Activated CD4-positive, alpha-beta T cell treated with anti-CD3 and anti-CD28 coated beads, Interleukin-2, amount 10 ng/mL, durations not matched to agents 24 days and 14 days (primary cell): ENCODE measurements around the gene CDCA3. TPM values are rescaled to one million over a fixed set of nuclear protein-coding genes. Genes with fewer than 3 reads are reported as not detected.

Experiments
- DNase-seq: peaks from one replicate; pipeline ENCODE4 v3.0.0; 2022
- H3K27ac Mint-ChIP-seq: one replicate; pipeline ENCODE4 v1.8.0; 2022; ENCODE audit warnings: mild to moderate bottlenecking, mixed read lengths
- H3K27me3 Mint-ChIP-seq: one replicate; pipeline ENCODE4 v1.8.0; 2022; ENCODE audit warnings: mixed read lengths
- H3K36me3 Mint-ChIP-seq: one replicate; pipeline ENCODE4 v1.8.0; 2022; ENCODE audit warnings: low read depth, mild to moderate bottlenecking, mixed read lengths
- H3K4me1 Mint-ChIP-seq: one replicate; pipeline ENCODE4 v1.8.0; 2021; ENCODE audit warnings: mixed read lengths
- H3K4me3 Mint-ChIP-seq: one replicate; pipeline ENCODE4 v1.8.0; 2022; ENCODE audit warnings: mild to moderate bottlenecking, moderate library complexity, mixed read lengths
- H3K9me3 Mint-ChIP-seq: one replicate; pipeline ENCODE4 v1.8.0; 2021; ENCODE audit warnings: mixed read lengths
- intact Hi-C: fragments of 100-400 bp; cut with micrococcal nuclease; formaldehyde crosslinking; loops from one replicate; pipeline ENCODE4 v1.15.1; 2023
- total RNA-seq: library from RNA; stranded (reverse); gene quantifications from 2 replicates; pipeline ENCODE4 v1.2.3, GENCODE V29; 2022

CDCA3 gene
- total RNA-seq, 1 donor from 2014 or later = 32.6 TPM

DNA sequence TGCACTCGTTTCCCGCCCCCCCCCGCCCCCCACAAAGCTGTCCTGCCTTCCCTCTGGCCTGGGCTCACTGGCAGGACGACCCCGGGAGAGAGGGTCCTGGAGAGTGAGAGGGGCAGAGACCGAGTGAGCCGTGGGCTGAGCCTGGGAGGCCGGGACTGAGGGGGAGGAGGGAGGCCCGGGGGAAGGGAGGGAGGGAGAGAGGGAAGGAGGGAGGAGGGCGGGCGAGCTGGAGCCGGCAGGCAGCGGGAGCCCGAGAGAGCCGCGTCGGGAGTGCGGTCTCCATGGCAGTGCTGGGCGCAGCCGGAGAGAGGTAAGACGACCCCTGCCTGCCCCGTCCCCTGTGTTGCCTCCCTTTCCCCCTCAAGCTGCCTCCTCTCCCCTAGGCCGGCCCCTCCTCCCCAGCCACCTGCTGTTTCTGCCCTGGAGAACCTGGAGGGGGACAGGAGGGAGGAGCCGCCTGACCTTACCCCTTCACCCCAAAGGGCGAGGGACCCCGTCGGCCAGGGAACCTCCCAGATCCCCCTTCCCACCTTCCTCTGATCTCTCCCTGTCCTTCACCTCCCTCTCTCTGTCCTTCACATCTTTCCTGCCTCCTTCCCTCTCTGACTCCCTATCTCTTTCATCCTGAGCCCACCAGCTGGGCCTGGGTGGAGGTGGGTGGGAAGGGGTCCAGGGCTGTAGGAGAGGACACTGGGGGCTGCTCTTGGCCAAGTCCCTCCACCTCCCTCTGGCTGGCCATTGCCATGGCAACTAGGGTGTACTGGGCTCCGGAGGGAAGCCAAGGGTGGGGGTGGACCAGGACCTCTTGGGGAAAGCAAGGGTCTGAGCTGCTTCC lies 29.3 kb downstream of the CDCA3 start, which contains the start of gene GPR162:
TSS of gene GPR162 (plus strand) at position 231 of the 835 bp plus-strand sequence. CDS start 2,078 bp downstream, outside the sequence.
- peaks cover 31% of the 10 kb centered on the region for H3K27me3 Mint-ChIP-seq
- peaks cover 37% of the 10 kb centered on the region for H3K36me3 Mint-ChIP-seq
- DNase-seq = no peak
- H3K9me3 Mint-ChIP-seq = no peaks in the 10 kb centered on the region
- peak within 1 kb of the TSS; percentile 79 for H3K4me3 Mint-ChIP-seq
- H3K4me1 Mint-ChIP-seq = peaks cover 23% of the 10 kb centered on the region
- peak within 1 kb of the TSS; percentile 78 for H3K27ac Mint-ChIP-seq
- intact Hi-C loops = no loop called here

DNA sequence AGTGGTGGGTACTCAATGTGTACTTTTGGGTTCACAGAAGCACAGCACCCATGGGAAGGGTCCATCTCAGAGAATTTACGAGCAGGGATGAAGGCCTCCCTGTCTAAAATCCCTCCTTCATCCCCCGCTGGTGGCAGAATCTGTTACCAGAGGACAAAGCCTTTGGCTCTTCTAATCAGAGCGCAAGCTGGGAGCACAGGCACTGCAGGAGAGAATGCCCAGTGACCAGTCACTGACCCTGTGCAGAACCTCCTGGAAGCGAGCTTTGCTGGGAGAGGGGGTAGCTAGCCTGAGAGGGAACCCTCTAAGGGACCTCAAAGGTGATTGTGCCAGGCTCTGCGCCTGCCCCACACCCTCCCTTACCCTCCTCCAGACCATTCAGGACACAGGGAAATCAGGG lies 30.9 kb downstream of the CDCA3 start:
- H3K36me3 Mint-ChIP-seq = peaks cover 51% of the 10 kb centered on the region
- no peak overlapping the region for H3K27ac Mint-ChIP-seq

DNA sequence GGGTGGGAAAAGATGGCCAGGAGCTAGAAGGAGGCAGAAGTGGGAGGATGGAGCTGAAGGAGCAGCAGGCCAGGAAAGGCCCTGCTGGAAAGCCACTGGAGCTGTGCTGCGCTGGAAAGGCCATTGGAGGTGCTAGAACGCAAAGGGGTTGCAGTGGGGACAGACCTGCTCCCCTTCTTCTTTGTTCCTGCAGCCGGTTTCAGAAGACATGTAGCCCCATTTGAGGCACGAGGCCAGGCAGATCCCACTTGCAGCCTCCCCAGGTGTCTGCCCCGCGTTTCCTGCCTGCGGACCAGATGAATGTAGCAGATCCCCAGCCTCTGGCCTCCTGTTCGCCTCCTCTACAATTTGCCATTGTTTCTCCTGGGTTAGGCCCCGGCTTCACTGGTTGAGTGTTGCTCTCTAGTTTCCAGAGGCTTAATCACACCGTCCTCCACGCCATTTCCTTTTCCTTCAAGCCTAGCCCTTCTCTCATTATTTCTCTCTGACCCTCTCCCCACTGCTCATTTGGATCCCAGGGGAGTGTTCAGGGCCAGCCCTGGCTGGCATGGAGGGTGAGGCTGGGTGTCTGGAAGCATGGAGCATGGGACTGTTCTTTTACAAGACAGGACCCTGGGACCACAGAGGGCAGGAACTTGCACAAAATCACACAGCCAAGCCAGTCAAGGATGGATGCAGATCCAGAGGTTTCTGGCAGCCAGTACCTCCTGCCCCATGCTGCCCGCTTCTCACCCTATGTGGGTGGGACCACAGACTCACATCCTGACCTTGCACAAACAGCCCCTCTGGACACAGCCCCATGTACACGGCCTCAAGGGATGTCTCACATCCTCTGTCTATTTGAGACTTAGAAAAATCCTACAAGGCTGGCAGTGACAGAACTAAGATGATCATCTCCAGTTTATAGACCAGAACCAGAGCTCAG lies 31.7 kb downstream of the CDCA3 start:
- H3K36me3 Mint-ChIP-seq = peaks cover 57% of the 10 kb centered on the region
- intact Hi-C loops = no loop called here
- H3K9me3 Mint-ChIP-seq = no peaks in the 10 kb centered on the region
- DNase-seq = no peak
- no peak overlapping the region for H3K27ac Mint-ChIP-seq
- H3K4me3 Mint-ChIP-seq = no peak overlapping the region
- peaks cover 14% of the 10 kb centered on the region for H3K4me1 Mint-ChIP-seq
- H3K27me3 Mint-ChIP-seq = peaks cover 16% of the 10 kb centered on the region

More for the DNA sequence above, 30.9 kb downstream of the CDCA3 start:
- no peaks in the 10 kb centered on the region for H3K9me3 Mint-ChIP-seq
- DNase-seq = no peak
- peaks cover 23% of the 10 kb centered on the region for H3K27me3 Mint-ChIP-seq
- intact Hi-C loops = no loop called here
- H3K4me3 Mint-ChIP-seq = no peak overlapping the region
- peaks cover 19% of the 10 kb centered on the region for H3K4me1 Mint-ChIP-seq

DNA sequence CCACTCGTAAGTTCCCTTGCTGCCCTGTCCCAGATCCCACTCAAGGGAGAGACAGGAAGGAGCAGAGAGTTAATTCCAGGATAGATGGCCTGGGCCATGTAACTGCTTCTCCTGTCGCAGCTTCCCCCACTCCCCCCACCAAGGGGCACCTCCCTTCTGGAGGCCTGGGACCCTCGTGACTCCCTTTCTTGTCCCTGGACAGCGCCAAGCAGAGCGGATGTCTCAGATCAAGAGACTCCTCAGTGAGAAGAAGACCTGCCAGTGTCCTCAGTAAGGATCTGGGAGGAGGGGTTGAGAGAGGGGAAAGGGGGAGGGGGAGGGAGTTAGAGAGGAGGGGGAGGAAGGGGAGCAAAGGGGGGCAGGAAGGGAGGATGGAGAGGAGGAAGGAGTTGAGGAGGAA lies 32.4 kb downstream of the CDCA3 start:
- Mint-ChIP-seq H3K4me3 (no peak overlapping the region), H3K36me3 (peaks cover 65% of the 10 kb centered on the region), H3K4me1 (peaks cover 14% of the 10 kb centered on the region), H3K9me3 (no peaks in the 10 kb centered on the region), H3K27me3 (peaks cover 13% of the 10 kb centered on the region), H3K27ac (no peak overlapping the region)
- DNase-seq = no peak
- intact Hi-C loops = no loop called here

DNA sequence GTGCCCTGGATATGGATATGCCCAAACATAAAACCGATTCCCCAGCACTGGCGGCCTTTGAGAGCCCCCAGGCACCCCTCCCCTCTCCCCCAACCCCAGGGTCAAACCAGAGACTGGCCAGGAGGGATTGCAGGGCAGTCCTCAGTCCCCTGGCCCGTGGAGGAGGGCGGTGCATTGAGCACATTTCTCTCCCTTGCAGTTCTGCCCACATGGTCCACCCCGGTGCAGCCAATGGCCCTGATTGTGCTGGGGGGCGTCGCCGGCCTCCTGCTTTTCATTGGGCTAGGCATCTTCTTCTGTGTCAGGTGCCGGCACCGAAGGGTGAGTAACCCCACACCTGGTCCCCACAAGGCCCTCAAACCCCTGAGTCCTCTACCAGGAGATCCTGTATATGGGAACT lies 32.9 kb downstream of the CDCA3 start:
- DNase-seq = no peak
- H3K36me3 Mint-ChIP-seq = peaks cover 68% of the 10 kb centered on the region
- H3K4me1 Mint-ChIP-seq = peaks cover 14% of the 10 kb centered on the region
- no peak overlapping the region for H3K4me3 Mint-ChIP-seq
- intact Hi-C loops = no loop called here
- H3K27me3 Mint-ChIP-seq = peaks cover 12% of the 10 kb centered on the region
- no peaks in the 10 kb centered on the region for H3K9me3 Mint-ChIP-seq
- H3K27ac Mint-ChIP-seq = no peak overlapping the region

DNA sequence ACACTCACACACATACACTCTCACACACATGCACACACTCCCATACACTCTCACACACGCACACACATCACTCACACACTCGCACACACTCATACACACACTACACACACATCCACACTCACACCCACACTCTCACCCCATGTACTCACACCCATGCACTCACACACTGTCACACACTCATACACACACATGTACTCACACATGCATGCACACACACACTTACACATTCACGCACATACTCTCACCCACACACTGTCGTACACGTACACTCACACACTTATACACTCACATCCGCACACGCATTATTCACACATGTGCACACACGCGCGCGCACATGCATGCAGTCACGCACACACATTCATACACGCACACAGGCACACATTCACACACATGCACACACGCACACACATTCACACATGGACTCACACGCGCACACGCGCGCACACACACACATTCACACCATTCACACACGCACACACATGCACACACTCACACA lies 33.4 kb downstream of the CDCA3 start:
- intact Hi-C loops = no loop called here
- no peak for DNase-seq
- peaks cover 7% of the 10 kb centered on the region for H3K27me3 Mint-ChIP-seq
- H3K27ac Mint-ChIP-seq = no peak overlapping the region
- no peak overlapping the region for H3K4me3 Mint-ChIP-seq
- peaks cover 14% of the 10 kb centered on the region for H3K4me1 Mint-ChIP-seq
- no peaks in the 10 kb centered on the region for H3K9me3 Mint-ChIP-seq
- peaks cover 68% of the 10 kb centered on the region for H3K36me3 Mint-ChIP-seq

DNA sequence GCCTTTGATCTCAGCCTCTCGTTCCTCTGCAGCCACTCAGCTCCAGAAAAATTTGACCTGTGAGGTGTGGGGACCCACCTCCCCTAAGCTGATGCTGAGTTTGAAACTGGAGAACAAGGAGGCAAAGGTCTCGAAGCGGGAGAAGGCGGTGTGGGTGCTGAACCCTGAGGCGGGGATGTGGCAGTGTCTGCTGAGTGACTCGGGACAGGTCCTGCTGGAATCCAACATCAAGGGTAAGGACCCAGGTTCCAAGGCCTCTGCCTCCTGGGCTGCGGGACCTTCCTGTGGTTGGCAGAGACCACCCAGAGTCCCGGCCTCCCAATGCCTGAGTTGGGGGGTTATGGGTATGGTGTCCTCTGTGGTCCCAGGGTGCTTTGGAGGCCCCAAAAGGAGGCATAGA lies 34.0 kb downstream of the CDCA3 start:
- peaks cover 15% of the 10 kb centered on the region for H3K4me1 Mint-ChIP-seq
- DNase-seq = no peak
- no peak overlapping the region for H3K4me3 Mint-ChIP-seq

DNA sequence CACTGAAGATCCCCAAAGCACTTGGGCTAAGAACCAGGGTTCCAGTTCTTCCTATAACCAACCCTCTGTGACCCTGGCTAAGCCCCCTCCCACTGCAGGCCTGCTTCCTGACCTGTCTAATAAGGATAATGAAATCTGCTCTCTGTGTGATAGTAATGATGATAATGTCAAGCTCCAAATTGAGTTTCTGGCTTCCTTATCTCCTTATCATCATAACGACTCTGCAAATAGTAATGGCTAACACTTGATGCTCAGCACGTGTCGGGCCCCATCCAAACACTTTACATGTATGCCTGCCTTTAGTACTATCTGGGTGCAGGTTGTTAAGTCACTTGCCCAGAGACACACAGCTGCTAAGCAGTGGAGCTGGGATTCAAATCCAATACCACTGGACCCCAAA lies 34.5 kb downstream of the CDCA3 start:
- H3K27me3 Mint-ChIP-seq = peaks cover 2% of the 10 kb centered on the region

More for the DNA sequence above, 34.0 kb downstream of the CDCA3 start:
- Mint-ChIP-seq H3K27me3 (peaks cover 5% of the 10 kb centered on the region), H3K36me3 (peaks cover 70% of the 10 kb centered on the region), H3K9me3 (no peaks in the 10 kb centered on the region), H3K27ac (no peak overlapping the region)
- intact Hi-C loops = no loop called here

DNA sequence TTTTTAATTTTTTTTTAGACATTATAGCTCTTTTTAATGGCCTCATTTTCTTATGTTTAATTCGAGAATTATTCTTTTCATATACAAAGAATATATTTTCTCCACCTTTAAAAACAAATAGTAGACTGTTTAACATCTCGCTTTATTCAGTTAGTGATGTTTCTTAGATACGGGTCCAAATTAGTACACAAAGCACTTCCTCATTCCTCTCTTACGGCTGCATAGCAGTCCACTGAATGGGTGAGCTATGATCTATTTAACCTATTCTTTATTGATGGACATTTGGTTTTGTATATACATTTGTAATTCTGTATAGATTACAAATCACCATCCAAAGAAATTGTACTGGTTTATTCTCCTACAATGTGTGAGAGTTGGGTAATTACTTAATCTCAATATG lies 37.7 kb downstream of the CDCA3 start:
- Mint-ChIP-seq H3K9me3 (no peaks in the 10 kb centered on the region), H3K36me3 (peaks cover 62% of the 10 kb centered on the region), H3K27ac (no peak overlapping the region), H3K4me1 (peaks cover 16% of the 10 kb centered on the region), H3K4me3 (no peak overlapping the region), H3K27me3 (no peaks in the 10 kb centered on the region)
- intact Hi-C loops = no loop called here
- DNase-seq = no peak

More for the DNA sequence above, 34.5 kb downstream of the CDCA3 start:
- no peak overlapping the region for H3K27ac Mint-ChIP-seq
- no peak for DNase-seq
- H3K4me1 Mint-ChIP-seq = peaks cover 12% of the 10 kb centered on the region
- intact Hi-C loops = no loop called here
- H3K36me3 Mint-ChIP-seq = peaks cover 70% of the 10 kb centered on the region
- no peaks in the 10 kb centered on the region for H3K9me3 Mint-ChIP-seq
- no peak overlapping the region for H3K4me3 Mint-ChIP-seq

DNA sequence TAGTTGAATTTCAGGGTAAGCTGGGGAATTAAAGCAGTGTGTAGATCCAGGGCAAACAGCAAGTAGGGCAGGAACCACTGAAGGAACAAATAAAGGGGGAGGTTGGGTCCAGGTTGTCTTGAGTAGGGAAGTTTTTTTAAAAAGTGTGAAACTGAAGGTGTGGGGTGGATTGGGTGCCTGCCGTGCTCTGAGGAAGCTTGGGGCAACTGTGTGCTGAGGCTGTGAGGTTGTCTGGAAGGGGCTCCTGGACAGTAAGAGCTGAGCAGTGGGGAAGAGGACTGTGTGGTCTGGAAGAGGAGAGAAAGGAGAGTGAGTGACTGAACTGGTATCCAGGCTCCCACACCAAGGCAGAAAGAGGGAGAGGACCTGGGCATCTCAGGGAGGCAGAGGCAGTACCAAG lies 40.3 kb downstream of the CDCA3 start:
- intact Hi-C loops = no loop called here
- peaks cover 16% of the 10 kb centered on the region for H3K4me1 Mint-ChIP-seq
- H3K9me3 Mint-ChIP-seq = no peaks in the 10 kb centered on the region
- H3K27me3 Mint-ChIP-seq = no peaks in the 10 kb centered on the region
- no peak for DNase-seq
- peak overlapping the region; percentile 31 for H3K27ac Mint-ChIP-seq
- peaks cover 53% of the 10 kb centered on the region for H3K36me3 Mint-ChIP-seq
- H3K4me3 Mint-ChIP-seq = no peak overlapping the region

DNA sequence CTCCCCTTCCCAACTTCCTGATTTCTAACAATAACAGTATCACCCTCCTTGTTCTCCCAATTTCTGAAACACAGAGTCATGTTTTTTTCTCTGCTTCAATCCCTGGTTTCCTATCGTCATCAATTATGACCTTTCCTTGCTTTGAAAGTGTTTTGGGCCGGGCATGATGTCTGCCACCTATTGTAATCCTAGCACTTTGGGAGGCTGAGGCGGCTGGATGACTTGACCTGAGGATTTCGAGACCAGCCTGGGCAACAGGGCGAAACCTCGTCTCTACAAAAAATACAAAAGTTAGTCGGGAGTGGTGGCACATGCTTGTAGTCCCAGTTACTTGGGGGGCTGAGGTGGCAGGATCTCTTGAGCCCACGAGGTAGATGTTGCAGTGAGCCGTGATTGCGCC lies 42.0 kb downstream of the CDCA3 start:
- Mint-ChIP-seq H3K4me1 (peaks cover 16% of the 10 kb centered on the region), H3K27me3 (no peaks in the 10 kb centered on the region), H3K36me3 (peaks cover 44% of the 10 kb centered on the region), H3K27ac (no peak overlapping the region), H3K4me3 (no peak overlapping the region), H3K9me3 (no peaks in the 10 kb centered on the region)
- intact Hi-C loops = no loop called here
- DNase-seq = no peak

DNA sequence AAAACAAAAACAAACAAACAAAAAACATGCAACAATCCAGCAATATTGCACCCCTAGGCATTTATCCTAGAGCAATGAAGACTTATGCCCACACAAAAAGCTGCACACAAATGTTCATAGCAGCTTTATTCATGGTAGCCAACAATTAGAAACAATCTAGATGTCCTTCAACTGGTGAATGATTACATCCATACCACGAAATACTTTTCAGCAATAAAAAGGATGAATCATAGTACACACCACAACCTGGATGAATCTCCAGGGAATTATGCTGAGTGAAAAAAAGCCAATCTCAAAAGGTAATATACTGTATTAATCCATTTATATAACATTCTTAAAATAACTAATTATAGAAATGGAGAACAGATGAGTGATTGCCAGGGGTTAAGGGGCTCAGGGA lies 43.9 kb downstream of the CDCA3 start:
- Mint-ChIP-seq H3K4me1 (peaks cover 15% of the 10 kb centered on the region), H3K9me3 (no peaks in the 10 kb centered on the region), H3K4me3 (no peak overlapping the region), H3K27me3 (no peaks in the 10 kb centered on the region), H3K27ac (no peak overlapping the region), H3K36me3 (peaks cover 48% of the 10 kb centered on the region)
- DNase-seq = no peak
- intact Hi-C loops = no loop called here

DNA sequence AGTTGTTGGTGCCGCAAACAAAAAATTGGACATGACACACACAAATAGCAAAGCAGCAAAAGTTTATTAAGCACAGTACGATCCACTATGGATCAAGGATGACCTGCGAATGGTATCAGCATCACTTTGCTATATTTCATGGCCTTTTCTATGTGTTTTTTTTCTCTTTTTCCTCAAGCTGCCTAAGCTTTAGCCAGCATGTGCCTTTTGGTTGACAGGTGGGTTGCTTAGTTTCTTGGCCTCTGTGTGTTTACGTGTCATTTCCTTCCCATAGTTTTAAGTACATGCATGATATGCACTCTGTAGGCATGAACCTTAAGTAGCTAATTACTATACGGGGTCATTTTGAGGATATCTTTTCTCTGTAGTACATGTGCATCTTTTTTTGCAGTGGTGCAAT lies 51.9 kb downstream of the CDCA3 start:
- H3K27me3 Mint-ChIP-seq = no peaks in the 10 kb centered on the region
- no peak for DNase-seq
- no peaks in the 10 kb centered on the region for H3K9me3 Mint-ChIP-seq
- no peak overlapping the region for H3K27ac Mint-ChIP-seq
- intact Hi-C loops = no loop called here
- H3K4me3 Mint-ChIP-seq = no peak overlapping the region
- H3K36me3 Mint-ChIP-seq = peaks cover 73% of the 10 kb centered on the region
- H3K4me1 Mint-ChIP-seq = peaks cover 35% of the 10 kb centered on the region
